HepG2 (cell line): ENCODE data around the gene PURB. TPM values are rescaled to one million over a fixed set of nuclear protein-coding genes. Genes with fewer than 3 reads are reported as not detected.

ENCODE experiments used
- AHDC1 ChIP-seq: sonication (generic); formaldehyde crosslinking; IDR thresholded peaks from 2 replicates; pipeline ENCODE4 v1.5.1; 2020; ENCODE audit warnings: mild to moderate bottlenecking, missing genetic modification reagents, borderline replicate concordance
- ELF4 ChIP-seq: sonication (generic); formaldehyde crosslinking; IDR thresholded peaks from 2 replicates; pipeline ENCODE4 v1.5.0; 2020; ENCODE audit warnings: missing genetic modification reagents, mild to moderate bottlenecking, moderate library complexity, borderline replicate concordance
- HNF4A ChIP-seq: sonication (generic); formaldehyde crosslinking; IDR thresholded peaks from 2 replicates; pipeline ENCODE4 v1.4.0; 2020; ENCODE audit warnings: missing genetic modification reagents
- NR3C1 ChIP-seq: sonication (generic); formaldehyde crosslinking; IDR thresholded peaks from 2 replicates; pipeline ENCODE4 v1.4.0; 2020; ENCODE audit warnings: missing genetic modification reagents
- SNAPC4 ChIP-seq: sonication (generic); formaldehyde crosslinking; IDR thresholded peaks from 2 replicates; pipeline ENCODE4 v1.4.0; 2020; ENCODE audit warnings: mild to moderate bottlenecking, missing genetic modification reagents
- ZNF275 ChIP-seq: sonication (generic); formaldehyde crosslinking; IDR thresholded peaks from 2 replicates; pipeline ENCODE4 v1.8.0; 2022; ENCODE audit warnings: missing genetic modification reagents, mild to moderate bottlenecking, inconsistent platforms, borderline replicate concordance
- ZNF318 ChIP-seq: sonication (generic); formaldehyde crosslinking; IDR thresholded peaks from 2 replicates; pipeline ENCODE4 v1.4.0; 2020; ENCODE audit warnings: mild to moderate bottlenecking, missing genetic modification reagents
- polyA plus RNA-seq, 8 experiments: library from polyadenylated mRNA; depleted of rRNA in 3 of 8; stranded (reverse) in 7 of 8; unstranded in 1 of 8; fragments of >200 nt; fragmentation: Illumina TruSeq in 4 of 8; extraction: Trizol in 4 of 8; gene quantifications; 2 replicates each; pipeline versions ENCODE4 v1.2.1 to v1.2.3, GENCODE V29; 2011 to 2016; ENCODE audit warnings: low read depth in 4 of 8, missing spikeins in 1 of 8, mixed read lengths in 1 of 8; ENCODE audit not compliant: insufficient read depth in 1 of 8
- total RNA-seq, 5 experiments: library from RNA; depleted of rRNA; stranded (reverse); fragments of >200 nt; fragmentation: Illumina TruSeq; extraction: Trizol; gene quantifications; 2 replicates each; pipeline ENCODE4 v1.2.3, GENCODE V29; 2016; ENCODE audit warnings: low read depth in 1 of 5

The PURB gene
- total and polyA plus RNA-seq, 2 of the 13 experiments (the other 11 are each of a cell fraction or from before 2014, with no cell fraction given), result 2.3 to 4.3 TPM

GRCh38 chr7:44847920-44848634 is 37.3 kb downstream of the PURB start, which contains the start of gene H2AZ2 (continued):
- no peak for TF ChIP-seq ZNF318 (CRISPR knock-in tag)
- no peak for TF ChIP-seq ELF4 (CRISPR knock-in tag)
- TF ChIP-seq SNAPC4 (CRISPR knock-in tag), result no peak
- TF ChIP-seq NR3C1 (CRISPR knock-in tag), result no peak
- no peak for TF ChIP-seq HNF4A
- no peak for TF ChIP-seq AHDC1
- TF ChIP-seq ZNF275 (CRISPR knock-in tag), result peak; percentile 79; the same call in 1 of the 2 replicates
